Epidermal melanocyte (primary cell): ENCODE measurements around the gene CHL1.
"Not testable (repeated sequence)": the region's sequence is repeated elsewhere in the genome, so short reads cannot be mapped to it uniquely, and the experiment has no call there.

ENCODE experiments used
- DNase-seq: peaks from one replicate; pipeline ENCODE4 v3.0.0; 2011; ENCODE audit warnings: low spot score; ENCODE audit not compliant: insufficient read length

The CHL1 gene

GRCh38 chr3:335240-335639 lies 138.7 kb downstream of the CHL1 start:
- no peak for DNase-seq

- no peak for DNase-seq
These were observed 142.8 kb downstream of the CHL1 start for GRCh38 chr3:339351-339750.

- no peak for DNase-seq
These were observed 145.4 kb downstream of the CHL1 start for GRCh38 chr3:341998-342397.

- no peak for DNase-seq
These were observed 149.6 kb downstream of the CHL1 start for GRCh38 chr3:346186-346585.

- DNase-seq: no peak
These were observed 151.0 kb downstream of the CHL1 start for GRCh38 chr3:347581-347980.

- DNase-seq: no peak
These were observed 154.4 kb downstream of the CHL1 start for GRCh38 chr3:350871-351371.

GRCh38 chr3:352599-352998 lies 156.0 kb downstream of the CHL1 start:
- no peak for DNase-seq

GRCh38 chr3:353191-353739 lies 156.7 kb downstream of the CHL1 start:
- no peak for DNase-seq

- DNase-seq: no peak
These were observed 157.9 kb downstream of the CHL1 start for GRCh38 chr3:354432-354831.

- no peak for DNase-seq
These were observed 159.1 kb downstream of the CHL1 start for GRCh38 chr3:355622-356021.

GRCh38 chr3:356952-357351 lies 160.4 kb downstream of the CHL1 start:
- DNase-seq: no peak

- DNase-seq: no peak
These were observed 163.1 kb downstream of the CHL1 start for GRCh38 chr3:359672-360071.

- DNase-seq: no peak
These were observed 166.2 kb downstream of the CHL1 start for GRCh38 chr3:362681-363338.

GRCh38 chr3:364287-364686 lies 167.7 kb downstream of the CHL1 start:
- DNase-seq: no peak

GRCh38 chr3:365268-365667 lies 168.7 kb downstream of the CHL1 start:
- no peak for DNase-seq

GRCh38 chr3:366253-366652 lies 169.7 kb downstream of the CHL1 start:
- not testable (repeated sequence) for DNase-seq

GRCh38 chr3:373193-373779 lies 176.7 kb downstream of the CHL1 start:
- DNase-seq: no peak

GRCh38 chr3:374459-374858 lies 177.9 kb downstream of the CHL1 start:
- no peak for DNase-seq

GRCh38 chr3:377158-377561 lies 180.6 kb downstream of the CHL1 start:
- DNase-seq: no peak

GRCh38 chr3:380801-381200 lies 184.2 kb downstream of the CHL1 start:
- DNase-seq: no peak

- DNase-seq: no peak
These were observed 188.6 kb downstream of the CHL1 start for GRCh38 chr3:385151-385550.

GRCh38 chr3:394775-395174 lies 198.2 kb downstream of the CHL1 start:
- DNase-seq: no peak

- no peak for DNase-seq
These were observed 199.7 kb downstream of the CHL1 start for GRCh38 chr3:396293-396692.
